Astrocyte of the hippocampus (primary cell): ENCODE measurements around the gene REM2.
"Not testable (repeated sequence)": the region's sequence is repeated elsewhere in the genome, so short reads cannot be mapped to it uniquely, and the experiment has no call there.

ENCODE experiments used
- DNase-seq: peaks from one replicate; pipeline ENCODE4 v3.0.0; 2011; ENCODE audit warnings: low read depth, low spot score

REM2 gene

DNA sequence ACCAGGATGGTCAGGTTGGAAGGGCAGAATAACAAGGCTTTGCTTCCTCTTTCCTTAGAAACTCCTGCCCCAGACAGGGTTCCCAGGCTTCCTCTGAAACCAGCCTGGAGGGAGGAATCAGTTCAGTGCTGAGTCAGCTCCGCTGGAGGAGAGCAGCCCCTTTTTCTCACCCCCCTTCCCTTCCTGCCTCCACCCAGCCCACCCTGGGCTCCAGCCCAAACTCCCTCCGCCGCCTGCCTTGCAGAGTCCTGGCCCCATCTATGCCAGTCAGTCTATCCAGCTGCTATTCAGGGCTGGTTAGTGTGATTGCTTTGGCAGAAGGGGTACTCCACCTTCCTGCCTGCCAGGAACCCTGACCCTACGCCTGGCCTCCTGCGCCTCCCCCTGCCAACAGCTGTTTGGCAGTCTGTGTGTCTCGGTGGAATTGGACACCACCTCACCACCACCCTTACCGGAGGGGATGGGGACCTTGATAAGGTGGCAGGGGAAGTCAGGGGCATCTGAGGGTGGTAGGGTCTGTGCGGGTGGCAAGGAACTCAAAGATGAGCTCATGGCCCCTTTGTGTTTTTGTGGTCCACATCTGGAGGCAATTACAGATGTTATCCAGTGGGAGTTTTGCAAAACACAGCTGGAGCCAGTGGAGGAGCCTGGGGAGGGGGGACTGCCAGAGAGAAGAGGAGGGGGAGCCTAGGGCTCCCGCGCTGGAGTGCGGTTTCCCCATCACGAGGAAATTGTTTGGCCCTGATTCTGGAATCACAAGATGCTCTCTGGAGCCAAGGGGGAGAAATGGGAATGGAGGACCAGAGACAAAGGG is 34.5 kb upstream of the REM2 start:
- DNase-seq = peak; percentile 92

DNA sequence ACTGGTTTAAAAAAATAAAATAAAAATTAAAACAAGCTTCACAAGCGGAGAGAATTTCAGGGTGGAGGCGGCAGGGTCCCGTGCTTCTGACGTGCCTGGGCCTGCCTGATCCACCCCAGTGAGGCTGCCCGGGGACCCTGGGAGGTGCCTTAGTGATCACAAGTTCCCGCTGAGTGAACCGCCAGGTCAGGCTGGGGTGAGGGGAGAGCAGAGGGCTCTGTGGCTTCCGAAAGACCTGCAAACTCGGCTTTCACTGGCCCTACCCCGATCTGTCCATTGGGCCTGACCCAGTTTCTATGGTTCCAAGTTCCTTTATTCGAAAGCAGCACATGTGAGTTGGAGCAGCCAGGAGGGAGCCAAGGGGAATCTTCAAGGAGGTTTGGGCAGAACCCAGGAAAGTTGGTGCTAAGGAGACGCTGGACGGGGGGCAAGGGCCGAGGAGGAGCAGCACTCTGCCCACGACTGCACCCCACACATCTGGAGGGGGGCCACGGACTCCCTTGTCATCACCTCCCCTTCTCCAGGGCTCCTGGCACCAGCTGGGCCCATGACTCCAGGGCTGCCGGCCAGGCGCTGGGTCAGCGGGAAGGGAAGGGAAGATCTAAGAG is 33.7 kb upstream of the REM2 start:
- DNase-seq = peak; percentile 44

DNA sequence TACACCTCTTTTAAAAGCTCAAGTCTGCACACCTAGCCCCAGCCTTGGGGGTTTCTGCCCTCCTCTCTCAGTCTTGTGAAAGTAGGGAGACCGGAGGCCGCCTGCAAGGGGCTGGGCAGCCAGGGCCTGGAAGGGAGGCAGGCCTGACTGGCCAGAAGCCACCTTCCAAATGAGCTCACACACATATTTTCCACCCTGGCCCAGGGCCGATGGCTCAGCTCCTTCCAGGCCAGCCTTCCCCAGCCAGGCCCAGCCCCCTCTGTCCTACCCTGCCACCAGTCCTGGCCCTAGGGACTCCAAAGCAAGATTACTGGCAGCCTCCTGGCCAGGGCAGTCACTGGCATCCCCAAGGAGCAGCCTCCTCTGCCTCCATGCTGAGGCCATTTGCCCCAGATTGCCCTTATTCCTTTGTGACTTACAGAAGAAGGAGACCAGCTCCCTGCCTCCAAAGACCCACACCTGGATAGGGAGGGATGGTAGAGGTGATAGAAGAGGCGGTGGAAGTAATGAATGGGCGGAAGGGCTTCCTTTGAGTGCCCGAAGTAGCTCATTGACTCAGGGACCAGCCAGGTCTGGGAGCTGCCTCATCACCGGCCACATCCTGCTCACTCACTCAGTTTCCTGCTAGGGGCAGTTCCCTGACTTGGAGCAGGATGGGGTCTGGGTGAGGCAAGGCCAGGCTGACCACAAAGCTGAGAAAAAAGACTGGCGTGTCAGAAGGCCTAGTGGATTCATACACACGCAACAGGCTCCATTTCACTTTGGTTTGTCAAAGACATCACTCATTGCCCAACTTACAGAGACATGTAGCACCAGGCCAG is 31.9 kb upstream of the REM2 start:
- peak; percentile 96 for DNase-seq

DNA sequence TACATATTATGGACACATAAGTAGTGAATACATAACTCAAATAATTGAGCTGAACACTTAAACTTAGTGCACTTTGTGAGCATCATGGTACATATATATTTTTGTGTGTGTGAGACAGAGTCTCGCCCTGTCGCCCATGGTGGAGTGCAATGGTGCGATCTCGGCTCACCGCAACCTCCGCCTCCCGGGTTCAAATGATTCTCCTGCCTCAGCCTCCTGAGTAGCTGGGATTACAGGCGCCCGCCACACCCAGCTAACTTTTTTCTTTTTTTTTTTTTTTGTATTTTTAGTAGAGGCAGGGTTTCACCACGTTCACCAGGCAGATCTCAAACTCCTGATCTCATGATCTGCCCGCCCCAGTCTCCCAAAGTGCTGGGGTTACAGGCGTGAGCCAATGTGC is 30.8 kb upstream of the REM2 start:
- not testable (repeated sequence) for DNase-seq

DNA sequence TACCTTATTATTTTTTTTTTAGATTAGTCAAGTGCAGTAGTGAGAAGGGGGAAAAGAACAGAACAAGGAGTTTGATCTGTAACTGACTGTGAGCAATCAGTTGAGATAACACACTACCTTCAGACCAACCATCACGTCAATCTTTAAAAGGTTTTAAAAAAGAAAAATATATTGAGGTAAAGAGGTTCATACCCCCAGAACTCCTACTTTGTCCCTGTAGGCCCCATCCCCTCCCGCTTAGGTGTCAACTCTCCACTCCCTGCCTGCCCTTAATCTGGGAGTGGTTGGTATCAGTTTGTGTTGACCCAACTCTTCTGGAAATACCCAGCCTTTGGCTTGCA is 30.5 kb upstream of the REM2 start:
- DNase-seq = no peak

GRCh38 chr14:22852940-22853767 is 29.9 kb upstream of the REM2 start:
- peak; percentile 93 for DNase-seq

- not testable (repeated sequence) for DNase-seq
Measured at GRCh38 chr14:22854296-22854695, 28.7 kb upstream of the REM2 start.

DNA sequence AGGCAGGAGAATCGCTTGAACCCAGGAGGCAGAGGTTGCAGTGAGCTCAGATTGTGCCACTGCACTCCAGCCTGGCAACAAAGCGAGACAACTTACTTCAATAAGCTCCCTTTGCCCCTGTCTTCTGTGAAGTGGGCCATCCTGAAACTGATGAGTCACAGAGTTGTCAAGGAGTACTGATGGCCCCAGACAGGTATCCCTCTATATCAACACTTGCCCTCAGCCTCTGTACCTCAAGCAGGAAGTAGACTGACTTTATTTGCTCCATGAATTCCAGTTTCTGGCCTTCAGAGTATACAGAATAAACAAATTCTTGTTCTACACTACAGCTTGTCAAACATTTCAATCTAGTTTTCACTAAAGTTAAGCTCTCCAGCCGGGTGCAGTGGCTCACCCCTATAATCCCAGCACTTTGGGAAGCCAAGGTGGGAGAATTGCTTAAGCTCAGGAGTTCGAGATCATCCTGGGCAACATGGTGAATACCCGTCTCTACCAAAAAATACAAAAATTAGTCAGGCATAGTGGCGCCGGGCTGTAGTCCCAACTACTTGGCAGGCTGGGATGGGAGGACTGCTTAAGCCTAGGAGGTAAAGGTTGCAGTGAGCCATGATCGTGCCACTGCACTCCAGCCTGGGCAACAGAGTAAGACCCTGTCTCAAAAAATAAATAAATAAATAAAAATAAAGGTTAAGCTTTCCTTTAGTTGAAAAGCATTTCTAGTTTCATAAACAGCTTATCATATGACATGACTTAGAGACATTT is 27.9 kb upstream of the REM2 start:
- DNase-seq = no peak

GRCh38 chr14:22856428-22856827 is 26.6 kb upstream of the REM2 start:
- DNase-seq = no peak

GRCh38 chr14:22860377-22860776 is 22.6 kb upstream of the REM2 start:
- DNase-seq = not testable (repeated sequence)

DNA sequence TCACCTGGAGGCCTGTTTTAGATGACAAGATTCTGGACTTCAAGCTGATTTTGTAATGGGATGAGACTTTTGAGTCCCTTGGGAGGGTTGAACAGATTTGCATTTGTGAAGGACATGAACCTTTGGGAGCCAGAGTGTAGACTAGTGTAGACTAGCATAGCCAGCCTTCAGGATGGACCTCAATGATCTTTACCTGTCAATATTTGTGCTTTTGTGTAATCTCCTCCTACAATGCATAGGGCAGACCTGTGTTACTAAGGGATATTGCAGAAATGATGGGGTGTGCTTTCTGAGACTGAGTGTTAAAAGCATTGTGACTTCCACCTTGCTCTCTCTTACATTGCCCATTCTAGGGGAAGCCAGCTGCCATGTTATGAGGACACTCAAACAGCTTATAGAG is 21.4 kb upstream of the REM2 start:
- DNase-seq = no peak

GRCh38 chr14:22864979-22865378 is 18.0 kb upstream of the REM2 start:
- no peak for DNase-seq

- no peak for DNase-seq
Measured at GRCh38 chr14:22865424-22866405, 17.3 kb upstream of the REM2 start.

DNA sequence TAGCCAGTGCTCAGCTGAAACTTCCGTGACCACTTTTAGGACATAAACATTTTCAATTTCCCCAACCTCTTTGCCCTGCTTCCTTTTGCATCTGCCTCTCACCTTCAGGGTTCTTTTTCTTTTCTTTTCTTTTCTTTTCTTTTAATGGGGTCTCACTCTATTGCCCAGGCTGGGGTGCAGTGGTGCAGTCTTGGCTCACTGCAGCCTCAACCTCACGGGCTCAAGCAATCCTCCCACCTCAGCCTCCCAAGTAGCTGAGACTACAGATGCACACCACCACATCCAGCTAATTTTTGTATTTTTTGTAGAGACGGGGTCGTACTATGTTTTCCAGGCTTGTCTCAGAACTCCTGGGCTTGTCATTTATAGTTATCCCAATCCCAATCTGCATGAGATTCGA is 16.1 kb upstream of the REM2 start:
- no peak for DNase-seq

GRCh38 chr14:22870811-22871223 is 12.2 kb upstream of the REM2 start:
- DNase-seq = no peak

- peak; percentile 93 for DNase-seq
Measured at GRCh38 chr14:22871224-22872032, 11.6 kb upstream of the REM2 start, which contains the start of gene LRP10. TSS of gene LRP10 (plus strand) at chr14:22871740. CDS start at chr14:22872304, 564 bp downstream.

DNA sequence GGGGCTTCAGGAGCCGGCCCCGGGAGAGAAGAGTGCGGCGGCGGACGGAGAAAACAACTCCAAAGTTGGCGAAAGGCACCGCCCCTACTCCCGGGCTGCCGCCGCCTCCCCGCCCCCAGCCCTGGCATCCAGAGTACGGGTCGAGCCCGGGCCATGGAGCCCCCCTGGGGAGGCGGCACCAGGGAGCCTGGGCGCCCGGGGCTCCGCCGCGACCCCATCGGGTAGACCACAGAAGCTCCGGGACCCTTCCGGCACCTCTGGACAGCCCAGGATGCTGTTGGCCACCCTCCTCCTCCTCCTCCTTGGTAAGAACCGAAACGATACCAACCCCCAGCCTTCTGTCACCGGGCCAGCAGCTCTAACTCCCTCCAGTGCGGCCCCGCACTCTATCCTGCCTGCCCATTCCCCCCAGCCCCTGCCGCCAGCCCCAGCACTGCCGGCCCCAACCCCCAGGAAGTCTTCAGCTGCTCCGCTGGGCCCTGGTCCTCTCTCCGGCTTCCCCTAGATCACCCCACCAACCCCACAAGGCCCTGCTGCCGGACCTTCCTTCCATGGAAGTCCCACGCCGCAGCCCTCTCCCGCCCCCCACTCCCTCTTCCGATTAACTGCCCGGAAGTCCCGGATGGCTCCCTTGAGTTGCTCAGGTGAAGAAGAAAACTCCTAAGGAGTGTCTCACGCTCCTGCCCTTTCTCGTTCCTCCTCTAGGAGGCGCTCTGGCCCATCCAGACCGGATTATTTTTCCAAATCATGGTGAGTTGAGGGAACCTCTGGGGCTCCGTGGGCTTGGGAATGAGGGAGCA is 10.8 kb upstream of the REM2 start:
- peak; percentile 94 for DNase-seq
